ENCODE results near the gene SPAG8.

SPAG8 gene

DNA sequence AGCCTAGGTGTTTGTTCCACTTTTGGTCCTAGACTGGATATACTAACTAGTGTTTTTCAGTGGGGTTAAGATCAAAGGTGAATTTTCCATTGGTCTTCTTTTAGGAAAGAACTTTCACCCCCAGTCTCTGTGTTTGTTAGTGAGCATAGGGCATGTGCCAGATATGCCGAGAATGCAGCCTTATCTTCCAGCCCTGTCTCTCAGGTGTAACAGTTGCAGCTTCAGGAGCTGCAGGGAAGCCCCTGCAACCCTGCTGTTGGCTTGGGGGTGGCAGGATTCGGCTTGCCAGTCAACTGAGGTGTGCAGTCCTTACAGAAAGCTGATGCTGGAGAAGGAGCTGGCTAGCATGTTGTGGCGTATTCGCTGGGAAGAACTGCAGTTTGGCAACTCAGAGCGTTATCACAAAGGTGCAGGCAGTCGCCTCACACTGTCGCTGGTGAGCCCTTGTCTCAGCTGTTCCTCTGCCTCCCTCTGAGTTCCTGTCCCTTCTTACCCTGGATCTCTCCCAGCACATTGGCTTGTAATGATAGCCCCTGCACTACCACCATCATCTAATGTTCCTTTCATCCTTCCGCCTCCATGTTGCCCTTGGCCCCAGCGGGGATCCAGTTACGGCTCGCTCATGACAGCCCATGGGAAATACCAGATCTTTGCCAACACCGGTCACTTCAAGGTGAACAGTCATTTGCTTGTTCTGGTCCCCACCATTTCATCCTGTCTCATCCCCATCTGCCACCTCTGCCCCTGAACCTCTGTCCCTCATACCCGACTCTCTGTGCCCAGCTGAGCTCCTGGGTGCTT is 10.5 kb downstream of the SPAG8 start:
- peaks cover 7% of the 10 kb centered on the region for H3K4me1 Mint-ChIP-seq (ENCODE audit: low read depth)
- H3K4me3 Mint-ChIP-seq = no peak overlapping the region
- no peaks in the 10 kb centered on the region for H3K9me3 Mint-ChIP-seq
- H3K27me3 Mint-ChIP-seq (ENCODE audit: low read depth) = no peaks in the 10 kb centered on the region
- no peak overlapping the region for H3K27ac Mint-ChIP-seq
- peaks cover 17% of the 10 kb centered on the region for H3K36me3 Mint-ChIP-seq (ENCODE audit: low read depth)

- Mint-ChIP-seq H3K9me3 (no peaks in the 10 kb centered on the region), H3K4me1 (ENCODE audit: low read depth) (peaks cover 10% of the 10 kb centered on the region), H3K36me3 (ENCODE audit: low read depth) (peaks cover 13% of the 10 kb centered on the region), H3K27me3 (ENCODE audit: low read depth) (no peaks in the 10 kb centered on the region), H3K4me3 (no peak overlapping the region), H3K27ac (no peak overlapping the region)
Measured at GRCh38 chr9:35800530-35800929, 11.5 kb downstream of the SPAG8 start.

- H3K9me3 Mint-ChIP-seq = no peaks in the 10 kb centered on the region
- peaks cover 17% of the 10 kb centered on the region for H3K4me1 Mint-ChIP-seq (ENCODE audit: low read depth)
- H3K27ac Mint-ChIP-seq = peak overlapping the region; percentile 23
- H3K27me3 Mint-ChIP-seq (ENCODE audit: low read depth) = no peaks in the 10 kb centered on the region
- no peak overlapping the region for H3K4me3 Mint-ChIP-seq
- peaks cover 13% of the 10 kb centered on the region for H3K36me3 Mint-ChIP-seq (ENCODE audit: low read depth)
Measured at GRCh38 chr9:35798658-35799374, 13.2 kb downstream of the SPAG8 start.

GRCh38 chr9:35797311-35798109 is 14.6 kb downstream of the SPAG8 start:
- H3K4me1 Mint-ChIP-seq (ENCODE audit: low read depth) = peaks cover 17% of the 10 kb centered on the region
- no peaks in the 10 kb centered on the region for H3K9me3 Mint-ChIP-seq
- H3K27ac Mint-ChIP-seq = no peak overlapping the region
- no peaks in the 10 kb centered on the region for H3K27me3 Mint-ChIP-seq (ENCODE audit: low read depth)
- peaks cover 15% of the 10 kb centered on the region for H3K36me3 Mint-ChIP-seq (ENCODE audit: low read depth)
- no peak overlapping the region for H3K4me3 Mint-ChIP-seq

- no peak overlapping the region for H3K27ac Mint-ChIP-seq
- peaks cover 7% of the 10 kb centered on the region for H3K36me3 Mint-ChIP-seq (ENCODE audit: low read depth)
- no peaks in the 10 kb centered on the region for H3K27me3 Mint-ChIP-seq (ENCODE audit: low read depth)
- H3K9me3 Mint-ChIP-seq = no peaks in the 10 kb centered on the region
- H3K4me3 Mint-ChIP-seq = no peak overlapping the region
- peaks cover 17% of the 10 kb centered on the region for H3K4me1 Mint-ChIP-seq (ENCODE audit: low read depth)
Measured at GRCh38 chr9:35795695-35796094, 16.4 kb downstream of the SPAG8 start.

GRCh38 chr9:35793461-35793860 is 18.6 kb downstream of the SPAG8 start:
- Mint-ChIP-seq H3K4me3 (no peak overlapping the region), H3K27ac (no peak overlapping the region), H3K36me3 (ENCODE audit: low read depth) (peaks cover 5% of the 10 kb centered on the region), H3K27me3 (ENCODE audit: low read depth) (no peaks in the 10 kb centered on the region), H3K4me1 (ENCODE audit: low read depth) (peaks cover 18% of the 10 kb centered on the region), H3K9me3 (no peaks in the 10 kb centered on the region)

- no peak overlapping the region for H3K4me3 Mint-ChIP-seq
- no peaks in the 10 kb centered on the region for H3K9me3 Mint-ChIP-seq
- H3K27me3 Mint-ChIP-seq (ENCODE audit: low read depth) = no peaks in the 10 kb centered on the region
- peaks cover 5% of the 10 kb centered on the region for H3K36me3 Mint-ChIP-seq (ENCODE audit: low read depth)
- H3K27ac Mint-ChIP-seq = no peak overlapping the region
- H3K4me1 Mint-ChIP-seq (ENCODE audit: low read depth) = peaks cover 18% of the 10 kb centered on the region
Measured at GRCh38 chr9:35792826-35793225, 19.2 kb downstream of the SPAG8 start.

- H3K36me3 Mint-ChIP-seq (ENCODE audit: low read depth) = peaks cover 5% of the 10 kb centered on the region
- H3K4me3 Mint-ChIP-seq = no peak overlapping the region
- H3K4me1 Mint-ChIP-seq (ENCODE audit: low read depth) = peaks cover 16% of the 10 kb centered on the region
- no peaks in the 10 kb centered on the region for H3K27me3 Mint-ChIP-seq (ENCODE audit: low read depth)
- H3K27ac Mint-ChIP-seq = no peak overlapping the region
- H3K9me3 Mint-ChIP-seq = no peaks in the 10 kb centered on the region
Measured at GRCh38 chr9:35792024-35792813, 19.8 kb downstream of the SPAG8 start.

GRCh38 chr9:35791297-35791921 is 20.7 kb downstream of the SPAG8 start, which contains the start of gene NPR2:
Gene NPR2 (plus strand): TSS chr9:35791591. CDS start chr9:35792409, 818 bp downstream.
- H3K36me3 Mint-ChIP-seq (ENCODE audit: low read depth) = peaks cover 7% of the 10 kb centered on the region
- H3K4me3 Mint-ChIP-seq = no peak within 1 kb of the TSS
- no peak within 1 kb of the TSS for H3K27ac Mint-ChIP-seq
- H3K4me1 Mint-ChIP-seq (ENCODE audit: low read depth) = peaks cover 14% of the 10 kb centered on the region
- H3K27me3 Mint-ChIP-seq (ENCODE audit: low read depth) = no peaks in the 10 kb centered on the region
- H3K9me3 Mint-ChIP-seq = no peaks in the 10 kb centered on the region

DNA sequence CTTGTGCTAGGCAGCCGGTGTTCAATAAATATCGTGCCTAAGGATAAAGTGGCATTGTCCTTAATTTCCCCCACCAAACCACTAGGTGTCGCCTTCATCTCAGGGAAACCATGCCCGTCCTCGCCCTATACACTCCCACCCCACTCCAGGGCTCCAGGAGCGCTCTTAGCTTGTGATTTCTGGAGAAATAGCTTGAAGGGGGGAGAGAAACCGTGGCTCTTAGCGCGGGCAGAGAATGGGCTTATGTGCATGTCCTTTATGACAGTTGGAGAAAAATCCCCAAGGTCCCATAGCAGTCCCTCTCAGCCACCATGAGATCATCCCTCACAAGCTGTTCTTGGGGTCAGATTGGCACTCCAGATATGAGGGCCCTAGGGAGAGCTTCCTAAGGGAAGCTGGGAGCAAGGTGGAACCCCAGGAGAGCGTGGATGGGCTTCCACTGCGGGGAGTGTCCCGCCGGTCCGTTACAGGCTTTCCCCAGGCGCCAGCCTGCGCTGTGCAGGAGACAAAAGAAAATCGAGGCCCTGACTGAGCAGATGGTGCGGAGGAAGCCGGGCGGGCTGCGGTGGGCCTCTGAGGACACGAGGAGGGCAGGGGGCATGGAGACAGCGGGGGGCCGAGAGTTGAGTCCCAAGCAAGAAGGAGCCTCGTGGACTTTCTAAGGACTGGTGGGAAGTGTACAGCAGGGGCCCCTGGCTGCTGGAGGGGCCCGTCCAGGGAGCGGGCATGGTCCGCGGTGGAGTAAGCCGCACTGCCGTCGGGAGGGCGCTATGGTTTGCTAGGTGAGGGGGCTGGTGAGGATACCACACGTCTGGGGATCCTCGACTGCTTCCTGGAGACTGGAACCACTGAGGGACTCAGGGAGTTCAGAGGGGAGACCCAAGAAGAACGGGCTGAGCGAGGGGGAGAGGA is 21.4 kb downstream of the SPAG8 start:
- Mint-ChIP-seq H3K4me3 (no peak overlapping the region), H3K4me1 (ENCODE audit: low read depth) (peaks cover 11% of the 10 kb centered on the region), H3K27me3 (ENCODE audit: low read depth) (no peaks in the 10 kb centered on the region), H3K9me3 (no peaks in the 10 kb centered on the region), H3K36me3 (ENCODE audit: low read depth) (peaks cover 11% of the 10 kb centered on the region), H3K27ac (no peak overlapping the region)

DNA sequence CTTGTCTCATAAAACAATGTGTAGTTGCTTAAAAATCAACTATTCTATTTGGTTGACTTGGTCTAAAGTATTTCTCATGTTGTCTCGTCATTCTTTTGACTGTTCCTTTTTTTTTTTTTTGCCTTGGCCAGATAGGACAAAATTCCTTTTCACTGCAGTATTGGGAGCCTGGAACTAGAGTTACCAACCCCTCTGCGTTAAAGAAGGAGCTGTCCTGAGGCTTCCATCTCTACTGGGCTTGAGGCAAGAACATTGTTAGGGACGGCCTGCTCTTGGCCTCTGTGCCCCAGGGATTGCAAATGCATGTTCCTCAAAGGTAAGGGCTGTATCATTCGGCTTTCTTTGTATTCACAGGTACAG is 22.1 kb downstream of the SPAG8 start:
- Mint-ChIP-seq H3K27ac (no peak overlapping the region), H3K9me3 (no peaks in the 10 kb centered on the region), H3K36me3 (ENCODE audit: low read depth) (peaks cover 11% of the 10 kb centered on the region), H3K4me3 (no peak overlapping the region), H3K27me3 (ENCODE audit: low read depth) (no peaks in the 10 kb centered on the region), H3K4me1 (ENCODE audit: low read depth) (peaks cover 10% of the 10 kb centered on the region)

GRCh38 chr9:35789541-35789940 is 22.5 kb downstream of the SPAG8 start:
- Mint-ChIP-seq H3K4me1 (ENCODE audit: low read depth) (peaks cover 8% of the 10 kb centered on the region), H3K4me3 (no peak overlapping the region), H3K9me3 (no peaks in the 10 kb centered on the region), H3K36me3 (ENCODE audit: low read depth) (peaks cover 13% of the 10 kb centered on the region), H3K27ac (no peak overlapping the region), H3K27me3 (ENCODE audit: low read depth) (no peaks in the 10 kb centered on the region)

DNA sequence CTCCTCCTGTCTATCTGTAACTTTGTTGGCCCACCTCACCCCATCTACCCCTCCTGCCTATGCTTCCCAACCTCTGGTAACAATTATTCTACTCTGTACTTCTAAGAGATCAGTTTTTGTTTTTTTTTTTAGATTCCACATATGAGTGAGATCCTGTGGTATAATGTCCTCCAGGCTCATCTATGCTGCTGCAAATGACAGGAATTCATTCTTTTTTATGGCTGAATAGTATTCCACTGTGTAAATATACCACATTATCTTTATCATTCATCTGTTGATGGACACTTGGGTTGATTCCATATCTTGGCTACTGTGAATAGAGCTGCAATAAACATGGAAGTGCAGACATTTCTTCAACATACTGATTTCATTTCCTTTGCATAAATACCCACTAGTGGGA is 28.6 kb downstream of the SPAG8 start:
- Mint-ChIP-seq H3K4me1 (ENCODE audit: low read depth) (no peaks in the 10 kb centered on the region), H3K36me3 (ENCODE audit: low read depth) (peaks cover 22% of the 10 kb centered on the region), H3K27me3 (ENCODE audit: low read depth) (no peaks in the 10 kb centered on the region), H3K27ac (no peak overlapping the region), H3K4me3 (no peak overlapping the region), H3K9me3 (no peaks in the 10 kb centered on the region)
